HG03103 (cell line): Measurements from ENCODE around the gene PEF1.
A peak's percentile ranks its signal among the peaks of the same experiment; 100 is the strongest.

Experiments
- ATAC-seq: cut with Tn5 transposase; IDR thresholded peaks from one replicate; pipeline ENCODE4 v1.9.1; 2021; ENCODE audit warnings: low read depth; ENCODE audit not compliant: unreplicated experiment

The PEF1 gene

DNA sequence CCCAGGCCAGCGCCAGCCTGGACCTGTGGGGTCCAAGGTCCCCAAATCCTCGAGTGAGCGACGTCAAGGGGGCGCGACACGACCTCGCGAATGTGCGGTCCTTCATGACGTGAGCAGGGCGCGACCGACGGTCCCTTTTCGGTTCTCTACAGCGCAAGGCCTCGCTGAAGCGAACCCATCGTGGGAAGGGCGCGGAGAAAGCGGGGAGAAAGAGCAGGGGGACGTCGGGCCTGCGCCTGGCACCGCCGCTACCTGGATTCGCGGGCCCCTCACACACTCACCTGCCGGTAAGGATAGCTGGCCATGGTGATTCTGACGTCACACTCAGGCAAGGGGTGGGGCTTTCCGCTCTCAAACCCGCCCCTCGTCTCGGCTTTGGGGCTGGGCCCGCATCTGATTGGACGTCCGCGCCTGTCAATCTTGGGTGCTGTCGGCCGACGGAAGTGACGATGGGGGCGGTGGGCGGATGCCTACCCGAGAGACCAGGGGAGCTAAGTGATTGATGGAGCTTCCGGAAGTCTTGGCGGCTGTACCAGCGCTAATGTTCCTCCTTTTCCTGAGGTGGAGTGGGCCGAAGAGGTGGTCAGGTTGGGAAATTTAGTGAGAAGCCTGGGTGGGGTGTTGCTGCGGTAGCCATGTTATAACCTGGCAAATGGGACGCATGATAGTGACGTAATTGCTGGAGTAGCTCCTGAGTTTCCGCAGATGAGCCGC, at the start of gene PEF1:
TSS of gene PEF1 (minus strand) at position 317 of the 714 bp plus-strand sequence. CDS start at position 305, 12 bp downstream.
- peak; percentile 86 for ATAC-seq

DNA sequence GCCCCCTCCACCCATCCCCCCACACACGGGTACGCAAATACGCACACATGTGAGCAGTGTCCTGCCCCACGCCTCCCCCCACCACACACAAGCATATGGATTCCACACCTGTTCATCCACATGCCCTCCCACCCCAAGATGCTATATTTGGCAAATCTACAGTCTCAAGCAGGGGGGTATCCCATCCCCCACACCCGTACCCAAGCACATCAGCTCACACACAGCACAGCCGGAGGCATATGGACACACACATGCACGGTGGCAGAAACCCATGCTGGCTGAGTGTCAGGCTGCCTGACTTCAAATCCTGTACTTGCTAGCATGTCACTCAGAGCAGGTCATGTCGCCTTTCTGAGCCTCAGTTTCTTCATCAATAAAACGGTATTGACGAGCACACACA, 48.6 kb upstream of the PEF1 start:
- no peak for ATAC-seq

DNA sequence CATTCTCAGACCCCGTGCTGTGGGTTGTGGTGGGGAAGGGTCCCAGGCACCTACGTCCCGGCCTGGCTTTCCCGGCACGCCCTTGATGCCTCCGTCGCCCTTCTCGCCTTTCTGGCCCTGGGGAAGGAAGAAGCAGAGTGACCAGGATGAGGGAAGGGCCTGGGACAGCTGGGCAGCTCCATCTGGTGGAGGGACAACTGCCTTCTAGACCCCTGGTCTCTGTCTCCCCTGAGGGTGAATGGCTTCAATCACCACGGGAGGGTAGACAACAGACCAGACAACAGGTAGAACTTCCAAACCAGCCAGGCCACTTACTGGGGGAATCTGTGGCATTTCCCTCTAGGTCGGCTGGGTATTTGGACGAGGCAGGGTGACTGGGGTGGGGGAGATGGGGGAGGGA, 47.3 kb upstream of the PEF1 start:
- no peak for ATAC-seq

DNA sequence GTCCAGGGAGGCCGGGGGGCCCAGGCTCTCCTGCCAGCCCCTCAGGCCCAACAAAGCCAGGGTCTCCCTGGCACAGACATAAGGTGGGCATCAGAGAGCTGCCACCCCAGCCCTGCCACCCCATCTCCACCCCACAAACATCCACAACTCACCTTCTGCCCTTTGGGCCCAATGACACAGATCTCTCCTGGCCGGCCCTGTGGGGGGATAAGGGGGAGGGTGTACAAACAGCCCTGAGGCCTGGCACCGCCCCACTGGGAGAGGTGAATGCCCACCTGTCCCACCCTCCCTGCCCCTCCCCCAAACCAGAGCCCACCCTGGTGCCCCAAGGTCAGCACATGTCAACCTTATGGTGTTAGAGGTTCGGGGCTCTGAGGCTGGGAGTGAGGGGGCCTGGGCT, 46.8 kb upstream of the PEF1 start:
- no peak for ATAC-seq

DNA sequence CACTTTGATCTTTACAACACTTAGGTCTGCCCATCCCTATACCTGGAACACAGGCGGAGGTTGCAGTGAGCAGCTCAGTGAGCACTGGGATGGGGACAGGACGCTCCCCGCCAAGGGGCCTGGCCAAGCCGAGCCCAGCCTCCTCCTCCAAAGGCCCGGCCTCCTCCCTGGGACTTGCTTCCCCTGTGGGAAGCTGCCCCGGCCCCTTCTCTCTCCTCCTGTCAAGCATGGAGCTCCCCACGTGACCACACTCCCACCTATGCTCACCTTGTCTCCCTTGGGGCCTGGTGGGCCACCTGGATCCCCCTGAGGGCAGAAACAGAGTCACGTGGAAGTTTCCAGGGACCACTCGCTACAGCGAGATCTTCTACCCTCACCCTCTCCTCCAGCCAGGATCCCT, 46.2 kb upstream of the PEF1 start:
- no peak for ATAC-seq

GRCh38 chr1:31689854-31690253, 45.2 kb upstream of the PEF1 start:
- no peak for ATAC-seq

DNA sequence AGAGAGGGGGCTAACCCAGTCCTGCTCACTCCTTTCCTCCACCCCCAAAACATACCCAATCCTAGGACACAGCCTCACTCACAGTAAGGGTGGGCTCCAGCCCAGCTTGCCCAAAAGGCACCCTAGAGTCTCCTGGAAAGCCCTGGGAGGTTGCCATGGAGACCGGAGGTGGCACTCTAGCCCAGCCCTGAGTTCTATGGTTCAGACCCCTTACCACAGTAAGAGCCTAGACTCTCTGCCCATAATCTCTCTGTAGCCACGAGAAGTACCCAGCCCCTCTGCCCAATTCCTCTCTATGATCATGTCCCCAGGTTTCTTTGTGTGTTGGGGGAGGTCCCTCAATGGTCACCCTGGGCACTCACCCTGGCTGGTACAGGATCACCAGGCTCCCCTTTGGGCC, 44.7 kb upstream of the PEF1 start:
- ATAC-seq = no peak

DNA sequence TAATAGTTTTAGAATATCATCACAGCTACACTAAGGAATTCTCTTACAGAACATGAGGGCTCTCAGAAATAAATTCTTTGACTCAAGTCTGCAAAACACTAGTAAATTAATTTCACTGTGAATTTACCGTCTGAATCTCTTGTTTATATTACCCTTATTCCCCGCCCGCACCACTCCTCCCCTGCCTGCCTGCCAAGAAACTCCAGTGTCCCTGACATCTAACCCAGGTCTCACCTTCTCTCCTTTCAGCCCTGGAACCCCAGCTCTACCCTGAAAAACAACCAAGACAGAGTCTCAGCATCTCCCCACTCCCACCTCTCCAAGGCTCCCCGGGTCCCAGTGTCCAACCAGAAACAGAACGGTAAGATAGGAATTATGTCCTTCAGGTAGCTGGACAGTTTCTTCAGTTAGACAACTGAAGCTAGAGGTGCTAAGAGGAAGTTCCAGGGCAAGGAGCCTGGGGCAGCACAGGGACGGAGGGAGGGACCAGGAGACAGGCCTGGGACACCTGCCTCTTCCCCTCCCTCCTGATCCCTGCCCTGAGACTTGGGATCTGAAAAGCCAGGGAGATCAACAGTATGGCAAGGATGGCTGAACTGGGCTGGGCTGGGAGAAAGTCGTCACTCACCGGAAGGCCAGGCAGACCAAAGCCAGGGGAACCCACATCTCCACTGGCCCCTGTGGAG, 43.7 kb upstream of the PEF1 start:
- no peak for ATAC-seq

- no peak for ATAC-seq
These were observed 42.9 kb upstream of the PEF1 start for GRCh38 chr1:31687601-31688000.

DNA sequence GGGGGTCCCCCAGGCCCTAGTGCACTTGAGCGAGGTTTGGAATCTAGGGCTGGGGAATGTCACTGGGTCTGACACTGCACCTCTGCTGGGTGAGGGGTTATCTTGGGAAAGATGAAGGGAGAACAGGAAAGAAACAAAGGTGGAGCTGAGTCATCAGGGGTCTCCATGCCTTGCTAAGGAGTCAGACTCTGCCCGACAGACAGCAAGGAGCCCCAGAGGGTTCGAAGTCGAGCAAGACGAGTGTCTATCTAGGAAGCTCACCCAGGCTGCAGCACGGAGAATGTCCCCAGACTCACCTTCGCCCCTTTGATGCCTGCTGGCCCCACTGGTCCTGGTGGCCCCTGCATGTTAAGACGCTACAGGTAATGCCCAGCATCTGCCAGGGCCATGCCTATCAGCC, 41.1 kb upstream of the PEF1 start:
- no peak for ATAC-seq

GRCh38 chr1:31683997-31684396, 39.3 kb upstream of the PEF1 start:
- no peak for ATAC-seq

DNA sequence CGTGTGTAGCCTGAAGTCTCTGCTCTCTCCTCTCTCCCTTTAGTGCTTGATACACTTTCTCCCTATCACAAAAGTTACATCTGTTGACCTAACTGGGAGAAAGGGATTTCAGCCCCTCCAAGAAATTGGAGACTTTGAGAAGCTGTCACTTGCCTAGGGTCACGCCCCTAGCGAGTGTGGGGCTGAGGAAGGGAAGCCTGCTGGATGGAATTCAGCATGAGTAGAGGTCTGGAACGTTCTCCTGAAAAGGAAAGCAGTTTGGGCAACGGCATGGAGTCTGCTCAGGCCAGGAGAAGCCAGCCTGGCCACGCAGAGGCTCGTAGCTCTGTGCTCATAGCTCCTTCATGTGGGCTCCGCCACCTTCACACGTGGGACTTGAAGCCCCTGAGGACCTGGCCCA, 36.7 kb upstream of the PEF1 start:
- ATAC-seq = no peak

- ATAC-seq = no peak
These were observed 35.1 kb upstream of the PEF1 start for GRCh38 chr1:31679676-31680230.

DNA sequence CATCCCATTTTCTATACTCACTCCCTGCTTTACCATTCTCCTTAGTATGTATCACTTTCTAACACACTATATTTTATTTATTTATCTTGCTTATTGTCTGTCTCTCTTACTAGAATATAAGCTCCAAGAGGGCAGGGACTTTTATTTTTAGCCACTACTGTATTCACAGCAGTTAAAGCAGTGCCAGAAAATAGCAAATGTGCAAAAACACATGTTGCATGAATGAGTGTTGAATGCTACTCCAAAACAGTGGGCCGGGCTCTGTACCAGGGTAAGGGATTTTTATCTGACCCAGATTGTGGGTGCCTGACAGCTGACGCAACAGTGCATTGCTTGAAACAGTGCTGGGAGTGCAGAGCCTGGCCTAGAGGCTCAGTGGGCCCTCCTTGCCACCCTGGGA, 34.4 kb upstream of the PEF1 start:
- no peak for ATAC-seq

DNA sequence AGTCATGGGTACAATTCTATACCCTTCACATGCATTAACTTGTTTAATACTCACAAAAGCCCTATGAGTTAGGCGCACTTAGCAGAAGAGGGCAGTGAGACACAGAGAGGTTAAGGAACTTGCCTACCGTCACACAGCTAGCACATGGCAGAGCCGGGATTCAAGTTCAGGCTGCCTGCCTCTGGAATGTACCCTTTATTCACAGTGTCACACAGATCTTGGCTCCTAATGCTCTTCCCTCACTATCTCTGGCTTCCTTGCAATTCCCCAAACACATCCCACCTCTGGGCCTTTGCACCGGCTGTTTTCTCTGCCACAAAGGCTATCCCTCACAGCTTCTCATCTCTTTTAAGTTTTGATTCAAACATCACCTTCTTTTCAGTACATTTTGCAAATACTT, 34.0 kb upstream of the PEF1 start:
- no peak for ATAC-seq

GRCh38 chr1:31677949-31678348, 33.3 kb upstream of the PEF1 start:
- no peak for ATAC-seq

DNA sequence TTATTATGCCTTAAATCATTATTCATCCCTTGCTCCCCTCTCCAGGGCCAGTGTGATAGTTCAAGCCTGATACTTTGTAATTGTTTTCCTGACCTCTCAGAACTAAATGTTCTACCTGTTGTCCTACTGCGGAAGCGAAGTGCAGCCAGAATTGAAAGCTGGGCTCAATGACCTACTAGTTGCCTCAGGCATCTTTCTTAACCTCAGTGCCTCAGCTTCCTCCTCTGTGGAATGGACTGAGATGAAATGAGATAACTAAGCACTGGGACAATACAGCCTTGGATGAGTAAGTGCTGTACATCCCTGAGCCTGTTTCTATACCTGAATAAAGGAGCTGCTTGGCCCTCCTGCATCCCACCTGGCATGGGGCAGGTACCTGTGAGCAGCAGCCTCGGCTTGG, 32.7 kb upstream of the PEF1 start:
- ATAC-seq = no peak

GRCh38 chr1:31675756-31676155, 31.1 kb upstream of the PEF1 start:
- no peak for ATAC-seq

DNA sequence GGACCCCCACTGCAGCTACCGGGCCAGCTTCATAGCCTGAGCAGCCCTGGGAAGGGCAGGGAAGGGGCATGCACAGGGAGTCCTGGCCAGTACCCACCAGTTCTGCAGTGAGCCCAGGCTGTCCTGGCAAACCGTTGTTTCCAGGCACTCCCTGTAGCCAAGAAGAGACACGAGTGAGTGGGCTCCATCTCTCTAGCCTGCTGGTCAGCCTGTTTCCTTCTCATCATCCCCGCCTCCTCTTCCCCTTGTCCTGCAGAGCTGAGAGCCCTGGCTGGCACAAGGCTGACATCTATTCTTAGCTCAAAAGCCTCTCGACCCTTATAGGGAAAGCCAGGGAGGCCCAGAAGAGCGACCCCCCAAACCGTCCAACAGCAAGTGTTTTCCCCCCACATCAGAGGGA, 30.5 kb upstream of the PEF1 start:
- ATAC-seq = no peak

DNA sequence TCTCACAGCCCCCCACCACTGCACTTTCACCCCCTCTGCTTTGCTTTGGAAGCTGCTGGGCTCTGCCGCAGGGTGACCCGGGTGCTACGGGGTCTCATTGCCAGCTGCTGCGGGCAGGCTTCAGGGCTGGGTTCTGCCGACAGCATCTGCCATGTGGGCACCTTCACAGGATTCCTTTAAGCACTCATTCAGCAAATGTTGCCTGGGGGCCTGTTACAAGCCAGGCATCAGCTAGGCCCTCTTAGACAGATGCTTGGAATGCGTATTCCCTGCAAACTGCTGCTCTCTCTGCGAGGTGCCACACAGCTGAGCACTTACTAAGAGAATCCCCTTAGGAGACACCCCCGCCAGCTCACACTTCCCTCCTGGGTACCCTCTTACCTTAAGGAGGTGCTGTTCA, 29.9 kb upstream of the PEF1 start:
- ATAC-seq = no peak

DNA sequence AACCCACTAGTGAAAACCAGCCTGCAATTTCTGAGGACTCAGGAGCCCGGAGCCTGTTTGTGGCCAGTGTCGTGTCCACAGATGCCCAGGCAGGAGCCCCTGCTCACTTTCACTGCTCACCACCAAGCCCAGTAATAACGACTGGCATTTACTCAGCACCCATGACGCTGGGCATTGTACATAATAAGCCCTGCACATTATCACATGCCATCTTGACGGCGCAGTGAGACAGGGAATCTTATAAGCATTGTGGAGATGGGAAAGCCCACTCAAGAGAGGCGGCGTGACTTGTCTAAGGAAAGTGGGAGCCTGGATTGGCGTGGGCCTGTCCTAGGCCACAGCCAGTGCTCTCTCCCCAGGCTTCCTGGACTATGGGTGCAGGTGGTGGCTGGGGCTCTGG, 28.8 kb upstream of the PEF1 start:
- ATAC-seq = no peak

DNA sequence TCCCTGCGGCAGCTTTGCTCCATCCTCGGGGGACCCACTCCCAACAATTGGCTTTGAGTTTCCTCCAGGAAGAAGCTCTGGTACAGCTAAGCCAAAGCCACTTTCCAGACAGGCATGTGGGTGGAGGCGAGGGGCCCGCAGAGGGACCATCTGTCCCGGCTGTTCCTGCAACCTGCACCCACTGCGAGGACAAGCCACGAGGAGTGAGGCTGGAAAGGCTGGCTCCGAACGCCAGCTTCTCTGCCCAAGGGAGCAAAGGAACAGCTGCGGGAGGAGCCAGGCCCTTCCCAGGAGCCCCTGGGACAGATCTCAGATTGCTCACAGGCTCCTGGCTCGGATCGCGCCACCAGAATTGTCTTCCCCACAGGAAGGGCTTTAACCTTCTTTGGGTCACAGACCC, 28.3 kb upstream of the PEF1 start:
- no peak for ATAC-seq
